GM19043 (cell line): Measurements from ENCODE around the gene NAALADL1.
"Not testable (repeated sequence)": the region's sequence is repeated elsewhere in the genome, so short reads cannot be mapped to it uniquely, and the experiment has no call there.

Source experiments
- ATAC-seq: cut with Tn5 transposase; IDR thresholded peaks from one replicate; pipeline ENCODE4 v1.9.1; 2021; ENCODE audit warnings: low read depth; ENCODE audit not compliant: unreplicated experiment

Gene NAALADL1

DNA sequence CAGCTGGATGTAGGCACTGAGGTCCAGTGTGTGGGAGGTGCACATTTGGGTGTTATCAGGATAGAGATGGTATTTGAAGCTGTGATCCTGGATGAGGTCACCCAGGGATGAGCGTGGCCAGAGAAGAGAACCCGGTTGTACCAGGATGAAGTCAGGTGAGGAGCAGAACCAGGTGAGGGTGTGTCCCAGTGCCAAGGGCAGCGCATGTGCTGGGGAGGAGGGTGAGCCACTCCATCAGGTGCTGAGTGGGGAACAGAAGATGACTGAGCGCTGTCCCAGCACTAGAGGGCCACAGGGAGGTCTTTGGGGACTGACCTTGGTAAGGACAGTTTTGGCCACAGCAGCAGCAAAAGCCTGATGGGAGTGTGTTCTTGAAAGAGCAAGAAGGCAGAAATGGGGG lies 41.6 kb downstream of the NAALADL1 start:
- ATAC-seq = no peak

- ATAC-seq = no peak
Observed at GRCh38 chr11:65014726-65015227, 43.6 kb downstream of the NAALADL1 start.

DNA sequence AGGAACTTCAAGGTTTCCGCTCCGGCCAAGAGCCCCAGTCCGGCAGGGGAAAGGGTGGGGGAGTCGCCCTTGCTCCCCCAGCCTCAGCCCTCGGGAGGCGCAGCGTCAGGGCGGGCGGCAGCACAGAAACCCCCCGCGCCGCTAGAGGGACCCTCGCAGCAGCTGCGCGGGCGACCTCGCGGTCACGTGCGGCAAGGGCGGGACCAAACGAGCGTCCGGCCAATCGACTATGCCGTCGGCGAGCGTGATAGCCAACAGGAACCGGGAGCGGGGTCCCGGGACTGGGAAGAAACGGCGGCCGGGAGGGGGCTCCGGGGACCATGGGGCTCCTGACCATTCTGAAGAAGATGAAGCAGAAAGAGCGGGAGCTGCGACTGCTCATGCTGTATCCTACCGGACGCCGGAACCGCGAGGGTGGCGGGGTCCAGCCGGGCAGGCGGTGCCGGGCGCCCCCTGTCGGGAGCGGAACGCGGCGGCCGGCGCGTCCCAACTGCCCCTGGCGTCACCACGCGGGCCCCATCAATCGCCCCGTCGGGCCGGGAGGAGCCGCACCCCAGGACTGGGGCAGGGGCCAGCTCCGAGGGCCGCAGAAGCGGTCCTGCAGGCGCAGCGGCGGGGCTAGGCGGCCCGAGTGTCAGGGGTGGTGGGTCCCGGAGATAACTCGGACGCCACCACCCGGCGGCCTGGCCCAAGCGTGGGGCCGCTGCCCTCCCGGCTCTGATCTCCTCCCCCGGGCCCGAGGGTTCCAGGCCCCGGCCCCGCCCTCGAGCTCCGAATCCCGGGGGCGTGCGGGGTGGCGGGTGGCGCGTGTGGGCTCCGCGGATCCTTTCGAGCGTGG lies 44.2 kb downstream of the NAALADL1 start, which contains the start of gene ARL2:
TSS of gene ARL2 (plus strand) at position 273 of the 838 bp plus-strand sequence. CDS start at position 321, 48 bp downstream.
- ATAC-seq = peak; percentile 55

DNA sequence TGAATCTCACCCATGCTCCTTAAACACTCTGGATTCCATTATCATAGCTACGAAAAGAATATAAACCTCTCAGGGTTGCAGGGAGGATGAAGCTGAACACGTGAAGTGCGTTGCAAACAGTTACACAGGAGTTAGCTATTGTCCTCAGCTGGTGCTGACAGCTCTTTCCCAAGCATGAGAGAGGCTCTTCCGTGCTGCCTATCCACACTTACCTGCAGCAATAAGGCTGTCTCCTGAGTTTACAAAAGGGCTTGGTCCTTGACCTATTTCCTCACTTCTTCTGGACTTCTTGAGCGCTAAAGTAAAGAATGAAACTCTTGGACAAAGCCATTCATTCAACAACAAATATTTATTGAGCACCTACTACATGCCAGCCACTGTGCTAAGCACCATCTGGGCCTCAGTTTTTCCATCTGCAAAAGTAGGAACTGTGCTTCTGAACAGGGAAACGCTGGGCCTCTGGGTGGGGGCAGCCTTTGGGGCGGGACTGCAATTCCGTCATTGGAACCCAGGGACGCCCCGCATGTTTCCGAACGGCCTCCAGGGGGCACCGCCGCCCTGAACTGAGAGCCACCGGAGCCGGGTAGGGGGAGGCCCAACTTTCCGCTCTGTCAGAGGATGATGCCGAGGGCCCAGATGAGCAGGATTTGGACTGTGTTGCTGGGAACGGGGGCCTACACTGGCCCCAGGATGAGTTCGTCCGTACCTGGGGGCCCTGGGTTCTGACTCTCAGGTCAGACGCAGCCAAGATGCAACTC lies 45.0 kb downstream of the NAALADL1 start:
- ATAC-seq = peak; percentile 78

GRCh38 chr11:65008873-65009272 lies 49.5 kb downstream of the NAALADL1 start:
- ATAC-seq = no peak

DNA sequence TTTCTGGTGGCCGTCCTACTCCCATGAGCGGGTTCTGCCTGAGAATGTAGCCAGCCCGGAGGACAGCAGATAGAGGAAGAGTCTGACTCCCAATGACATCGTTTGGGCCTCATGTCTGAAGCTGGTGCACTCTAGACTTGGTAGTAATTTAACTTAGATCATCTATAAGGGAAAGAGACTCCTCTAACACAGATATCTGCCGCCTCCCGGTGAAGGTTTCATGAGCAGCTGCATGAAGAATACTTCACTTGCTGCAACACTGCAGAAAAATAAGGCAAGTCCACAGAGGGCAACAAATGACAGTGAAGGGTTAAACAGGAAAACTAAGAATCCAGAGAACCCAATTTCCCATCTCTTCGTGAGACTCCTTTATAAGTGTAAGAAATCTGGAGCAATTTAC lies 50.3 kb downstream of the NAALADL1 start:
- no peak for ATAC-seq

GRCh38 chr11:65003968-65004367 lies 54.4 kb downstream of the NAALADL1 start:
- ATAC-seq = not testable (repeated sequence)

GRCh38 chr11:65003282-65003681 lies 55.1 kb downstream of the NAALADL1 start:
- no peak for ATAC-seq

DNA sequence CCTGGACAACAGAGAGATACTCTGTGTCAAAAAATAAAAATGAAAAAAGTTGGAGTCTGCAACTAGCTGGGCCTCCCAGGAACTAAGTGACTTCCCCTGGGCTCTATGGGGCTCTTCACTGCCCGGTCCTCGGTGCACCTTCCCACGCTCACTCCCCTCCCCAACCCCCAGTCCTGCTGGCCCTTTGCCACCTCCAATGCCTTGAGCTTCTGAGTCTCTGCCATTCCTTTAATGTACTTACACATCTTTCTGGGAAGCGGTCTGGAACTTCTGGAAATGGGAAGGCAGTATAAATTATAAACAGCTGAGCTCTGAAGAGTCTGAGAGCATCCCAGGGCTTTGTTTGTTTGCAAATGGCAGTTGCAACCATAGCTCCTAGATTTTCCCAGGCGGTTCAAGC lies 55.6 kb downstream of the NAALADL1 start:
- ATAC-seq = no peak

DNA sequence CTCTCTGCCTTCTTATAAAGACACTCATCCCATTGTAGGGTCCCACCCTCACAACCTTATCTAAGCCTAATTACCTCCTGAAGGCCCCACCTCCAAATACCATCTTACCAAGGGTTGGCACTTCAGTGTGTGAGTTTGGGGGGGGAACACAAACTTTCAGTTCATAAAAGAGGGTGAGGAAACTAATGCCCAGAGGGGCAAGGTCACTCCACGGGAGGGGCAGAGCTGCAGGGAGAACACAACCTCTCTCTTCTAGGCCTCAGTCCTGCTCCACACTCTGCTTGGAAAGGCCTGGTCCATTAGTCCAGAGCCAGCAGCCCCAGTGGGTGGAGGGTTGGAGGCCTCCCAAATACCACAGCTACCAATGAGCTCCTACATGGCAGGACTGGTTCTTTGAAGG lies 58.9 kb downstream of the NAALADL1 start:
- no peak for ATAC-seq

- ATAC-seq = no peak
Observed at GRCh38 chr11:64998690-64999431, 59.5 kb downstream of the NAALADL1 start.

GRCh38 chr11:64998141-64998540 lies 60.2 kb downstream of the NAALADL1 start:
- no peak for ATAC-seq

- no peak for ATAC-seq
Observed at GRCh38 chr11:64996710-64997380, 61.5 kb downstream of the NAALADL1 start, which contains the start of gene BATF2. TSS of gene BATF2 (minus strand) at chr11:64996971. CDS start at chr11:64996914, 57 bp downstream.

DNA sequence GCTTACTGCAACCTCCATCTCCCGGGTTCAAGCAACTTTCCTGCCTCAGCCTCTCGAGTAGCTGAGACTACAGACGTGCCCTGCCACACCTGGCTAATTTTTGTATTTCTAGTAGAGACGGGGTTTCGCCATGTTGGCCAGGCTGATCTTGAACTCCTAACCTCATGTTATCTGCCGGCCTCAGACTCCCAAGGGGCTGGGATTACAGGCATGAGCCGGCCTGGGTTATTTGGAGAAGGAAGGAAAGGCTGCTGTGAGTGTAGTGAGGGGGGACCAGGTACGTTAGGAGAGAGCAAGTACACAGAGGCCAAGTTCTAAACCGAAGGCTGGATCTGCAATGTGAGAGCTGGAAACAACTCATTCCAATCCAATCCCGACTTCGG lies 62.0 kb downstream of the NAALADL1 start:
- ATAC-seq = no peak
